C4-2B (cell line): Measurements from ENCODE around the gene UQCRC2.
A peak's percentile ranks its signal among the peaks of the same experiment; 100 is the strongest.
"Not testable (repeated sequence)": the region's sequence is repeated elsewhere in the genome, so short reads cannot be mapped to it uniquely, and the experiment has no call there.

ENCODE experiments used
- H3K27ac ChIP-seq: fragments of 450-650 bp; 2 replicates; pipeline ENCODE4 v1.5.1; 2017
- CTCF ChIP-seq: fragments of 450-650 bp; conservative IDR thresholded peaks from 2 replicates; pipeline ENCODE4 v1.5.1; 2017; ENCODE audit warnings: mild to moderate bottlenecking
- ZFX ChIP-seq: fragments of 450-650 bp; IDR thresholded peaks from 2 replicates; pipeline ENCODE4 v1.6.1; 2017

The UQCRC2 gene

GRCh38 chr16:21994856-21995465 lies 41.8 kb downstream of the UQCRC2 start:
- H3K27ac ChIP-seq = no peak overlapping the region
- no peak for TF ChIP-seq CTCF
- TF ChIP-seq ZFX = no peak

GRCh38 chr16:21996923-21997696 lies 43.9 kb downstream of the UQCRC2 start:
- TF ChIP-seq CTCF (no peak), ZFX (no peak)
- H3K27ac ChIP-seq = peak overlapping the region; percentile 47; the same call in 1 of the 2 replicates

GRCh38 chr16:21997697-21998480 lies 44.7 kb downstream of the UQCRC2 start:
- H3K27ac ChIP-seq = peak overlapping the region; percentile 47
- TF ChIP-seq ZFX = no peak

GRCh38 chr16:22001591-22001990 lies 48.4 kb downstream of the UQCRC2 start:
- TF ChIP-seq CTCF (no peak), ZFX (no peak)
- no peak overlapping the region for H3K27ac ChIP-seq

GRCh38 chr16:22002047-22002446 lies 48.9 kb downstream of the UQCRC2 start:
- H3K27ac ChIP-seq = not testable (repeated sequence)

- TF ChIP-seq CTCF = no peak
- TF ChIP-seq ZFX = no peak
- no peak overlapping the region for H3K27ac ChIP-seq
These were observed 50.0 kb downstream of the UQCRC2 start for GRCh38 chr16:22003195-22003594.

- TF ChIP-seq ZFX (no peak), CTCF (no peak)
- H3K27ac ChIP-seq = no peak overlapping the region
These were observed 51.2 kb downstream of the UQCRC2 start for GRCh38 chr16:22004341-22004740.

GRCh38 chr16:22005746-22006145 lies 52.6 kb downstream of the UQCRC2 start:
- TF ChIP-seq ZFX (no peak), CTCF (no peak)
- no peak overlapping the region for H3K27ac ChIP-seq
